ENCODE data around the gene SGTB.

The SGTB gene
- 136 to 184 reads per million in 2 donors for total RNA-seq

GRCh38 chr5:65721720-65722574 is at the start of gene SGTB, which contains the start of gene NLN:
SGTB (minus strand) TSS chr5:65722109; CDS start chr5:65720807, 1,302 bp downstream.
NLN (plus strand) TSS chr5:65722205; CDS start chr5:65722374, 169 bp downstream.
- peak; percentile 66 to 81 (median 77) for DNase-seq

GRCh38 chr5:65771266-65771665 is 49.4 kb upstream of the SGTB start:
- no peak for DNase-seq

DNA sequence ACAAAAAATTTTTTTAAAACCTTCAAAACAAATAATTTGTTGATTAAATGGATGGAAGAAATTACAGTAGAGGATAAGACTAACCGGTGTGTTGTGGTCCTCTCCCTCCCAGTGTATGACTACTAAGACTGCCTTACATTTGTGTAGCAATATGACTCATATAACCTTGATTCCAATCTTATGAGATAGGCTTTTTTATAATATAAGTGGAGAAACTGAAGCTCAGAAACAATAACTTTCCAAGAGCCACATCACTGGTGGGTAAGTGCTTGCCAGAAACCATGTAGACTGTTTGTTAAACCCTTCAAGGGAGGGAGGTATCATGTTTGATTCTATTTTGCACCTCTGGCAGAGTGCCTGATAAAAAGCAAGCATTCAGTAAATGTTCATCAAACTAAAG is 47.6 kb upstream of the SGTB start:
- peak in 1 of 5 experiments; percentile 51 for DNase-seq

DNA sequence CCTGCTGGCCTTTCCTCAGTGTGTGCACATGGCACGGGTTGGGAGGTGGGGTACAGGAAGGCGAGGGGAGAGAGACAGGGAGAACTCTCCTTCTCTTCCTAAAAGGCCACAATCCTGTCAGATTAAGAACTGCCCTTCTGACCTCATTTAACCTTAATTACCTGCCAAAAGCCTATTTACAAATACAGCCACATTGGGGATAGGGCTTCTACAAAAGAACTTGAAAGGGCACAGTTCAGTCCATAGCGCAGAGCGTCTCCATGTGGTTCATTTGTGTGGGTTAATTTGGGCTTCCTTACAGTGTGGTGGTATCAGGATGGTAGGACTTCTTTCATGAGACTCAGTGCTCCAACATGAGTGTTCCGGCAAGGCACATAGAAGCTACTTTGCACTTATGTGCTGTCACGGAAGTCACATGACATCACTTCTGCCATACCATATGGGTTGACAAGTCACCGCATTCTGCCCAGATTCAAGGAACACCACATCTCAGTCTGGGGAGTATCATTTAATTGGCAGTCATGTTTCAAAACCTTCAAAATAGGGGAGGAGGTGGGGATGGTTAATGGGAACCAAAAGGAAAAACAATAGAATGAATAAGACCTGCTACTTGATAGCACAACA is 46.9 kb upstream of the SGTB start:
- no peak for DNase-seq

DNA sequence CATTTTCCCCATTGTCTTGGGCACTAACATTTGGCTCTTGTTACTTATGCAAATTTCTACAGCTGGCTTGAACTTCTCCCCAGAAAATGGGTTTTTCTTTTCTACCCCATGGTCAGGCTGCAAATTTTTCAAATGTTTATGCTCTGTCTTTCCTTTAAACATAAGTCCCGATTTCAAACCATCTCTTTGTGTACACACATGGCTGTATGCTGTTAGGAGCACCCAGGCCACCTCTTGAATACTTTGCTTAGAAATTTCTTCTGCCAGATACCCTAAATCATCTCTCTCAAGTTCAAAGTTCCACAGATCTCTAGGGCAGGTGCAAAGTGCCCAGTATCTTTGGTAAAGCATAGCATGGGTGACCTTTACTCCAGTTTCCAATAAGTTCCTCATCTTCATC is 45.7 kb upstream of the SGTB start:
- DNase-seq: no peak

DNA sequence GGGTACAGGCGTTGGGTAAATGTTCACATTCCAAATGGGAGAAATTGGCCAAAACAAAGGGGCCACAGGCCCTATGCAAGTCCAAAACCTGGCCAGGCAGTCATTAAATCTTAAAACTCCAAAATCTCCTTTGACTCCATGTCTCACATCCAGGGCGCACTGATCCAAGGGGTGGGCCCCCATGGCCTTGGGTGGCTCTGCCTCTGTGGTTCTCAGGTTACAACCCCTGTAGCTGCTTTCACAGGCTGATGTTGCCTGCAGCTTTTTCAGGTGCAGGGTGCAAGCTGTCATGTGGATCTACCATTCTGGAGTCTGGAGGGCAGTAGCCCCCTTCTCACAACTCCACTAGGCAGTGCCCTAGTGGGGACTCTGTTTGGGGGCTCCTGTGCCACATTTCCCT is 44.9 kb upstream of the SGTB start:
- no peak for DNase-seq

GRCh38 chr5:65766175-65766574 is 44.3 kb upstream of the SGTB start:
- DNase-seq: peak in 1 of 5 experiments; percentile 44

GRCh38 chr5:65765582-65765981 is 43.7 kb upstream of the SGTB start:
- DNase-seq: no peak

- DNase-seq: no peak
These were observed 40.3 kb upstream of the SGTB start for GRCh38 chr5:65762234-65762633.

DNA sequence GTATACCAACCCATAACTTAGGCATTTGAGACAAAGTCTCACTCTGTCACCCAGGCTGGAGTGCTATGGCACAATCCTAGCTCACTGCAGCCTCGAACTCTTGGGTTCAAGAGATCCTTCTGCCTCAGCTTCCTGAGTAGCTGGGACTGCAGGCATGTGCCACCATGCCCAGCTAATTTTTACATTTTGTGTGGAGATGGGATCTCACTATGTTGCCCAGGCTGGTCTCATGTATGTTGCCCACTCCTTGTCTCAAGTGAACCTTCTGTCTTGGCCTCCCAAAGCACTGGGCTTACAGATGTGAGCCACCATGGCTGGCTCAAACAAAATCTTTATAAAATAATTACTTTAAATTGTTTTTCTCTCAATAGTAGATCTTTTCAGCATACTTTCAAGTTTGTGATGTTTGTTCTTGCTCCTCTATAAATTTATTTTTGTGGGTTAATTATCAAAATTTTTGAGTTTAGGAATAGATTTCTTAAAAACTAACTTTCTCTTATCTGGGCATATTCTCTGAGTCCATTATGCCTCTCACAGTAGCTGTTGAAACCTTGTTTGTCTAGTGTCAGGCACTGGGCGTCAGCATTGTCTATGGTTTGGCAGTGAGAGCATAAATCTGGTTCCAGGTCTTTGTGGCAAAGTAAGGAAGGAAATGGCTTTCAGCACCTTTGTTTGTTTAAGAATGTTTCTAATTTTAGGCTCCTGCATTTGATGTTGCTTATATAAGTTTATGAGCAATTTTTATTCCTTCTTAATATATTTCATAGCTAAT is 38.8 kb upstream of the SGTB start:
- peak in 3 of 5 experiments; percentile 29 to 84 (median 40) for DNase-seq

DNA sequence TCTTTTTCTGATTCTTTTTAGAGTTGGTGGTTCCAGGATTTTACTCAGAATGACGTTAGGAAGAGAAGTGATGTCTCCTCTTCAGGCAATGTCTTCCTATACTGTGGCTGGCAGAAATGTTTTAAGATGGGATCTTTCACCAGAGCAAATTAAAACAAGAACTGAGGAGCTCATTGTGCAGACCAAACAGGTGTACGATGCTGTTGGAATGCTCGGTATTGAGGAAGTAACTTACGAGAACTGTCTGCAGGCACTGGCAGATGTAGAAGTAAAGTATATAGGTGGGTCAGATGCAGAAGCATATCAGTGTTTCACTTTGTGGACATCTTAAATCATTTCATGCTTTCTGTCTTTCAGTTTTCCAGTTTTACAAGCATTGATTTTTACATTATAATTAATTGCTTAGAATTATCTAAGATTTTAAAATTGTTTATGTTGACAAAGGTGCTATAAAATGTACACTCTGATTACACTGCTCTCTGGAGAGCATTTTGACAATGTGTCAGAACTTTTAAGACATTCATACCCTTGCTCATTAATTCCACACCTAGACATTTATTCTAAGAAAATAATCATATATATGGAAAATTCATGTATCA is 36.7 kb upstream of the SGTB start:
- no peak for DNase-seq

GRCh38 chr5:65753189-65753588 is 31.3 kb upstream of the SGTB start:
- no peak for DNase-seq

DNA sequence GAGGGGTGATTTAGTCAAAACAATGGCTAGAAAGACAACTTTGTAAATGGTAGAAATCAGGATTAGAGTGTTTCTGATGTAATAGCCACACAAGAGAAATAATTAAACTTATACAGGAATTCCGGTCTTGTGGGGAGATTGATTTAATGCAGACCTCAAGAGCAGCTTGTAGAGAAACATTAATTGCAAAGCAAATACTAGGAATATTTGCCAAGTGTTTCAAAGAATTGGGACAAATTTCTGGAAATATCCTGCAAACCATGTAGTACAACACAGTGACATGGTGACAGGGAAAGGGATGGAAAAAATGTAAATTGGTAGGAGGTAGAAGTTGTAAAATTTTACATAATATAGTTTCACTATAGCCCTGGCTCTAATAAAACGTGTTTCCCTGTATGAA is 29.0 kb upstream of the SGTB start:
- no peak for DNase-seq

DNA sequence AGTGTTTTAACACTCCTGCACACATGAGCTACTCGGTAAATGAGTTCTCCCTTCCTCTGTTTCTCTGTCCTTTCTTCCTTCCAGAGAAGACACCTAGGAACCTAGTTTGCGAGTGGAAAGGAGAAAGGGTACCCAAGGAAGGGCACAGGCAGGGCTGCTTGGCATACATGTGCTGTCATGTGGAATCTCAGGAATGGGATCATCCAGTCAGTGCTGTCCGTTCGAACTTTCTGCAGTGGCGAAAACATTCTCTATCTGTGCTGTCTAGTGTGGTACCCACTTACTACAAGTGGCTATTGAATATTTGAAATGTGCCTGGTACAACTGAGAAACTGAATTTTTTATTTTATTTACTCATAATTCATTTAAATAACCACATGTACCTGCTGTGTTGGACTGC is 28.0 kb upstream of the SGTB start:
- DNase-seq: no peak

- no peak for DNase-seq
These were observed 27.4 kb upstream of the SGTB start for GRCh38 chr5:65749221-65749844.

GRCh38 chr5:65742565-65743231 is 20.8 kb upstream of the SGTB start:
- DNase-seq: peak in 1 of 5 experiments; percentile 84

GRCh38 chr5:65739162-65739561 is 17.3 kb upstream of the SGTB start:
- DNase-seq: no peak

DNA sequence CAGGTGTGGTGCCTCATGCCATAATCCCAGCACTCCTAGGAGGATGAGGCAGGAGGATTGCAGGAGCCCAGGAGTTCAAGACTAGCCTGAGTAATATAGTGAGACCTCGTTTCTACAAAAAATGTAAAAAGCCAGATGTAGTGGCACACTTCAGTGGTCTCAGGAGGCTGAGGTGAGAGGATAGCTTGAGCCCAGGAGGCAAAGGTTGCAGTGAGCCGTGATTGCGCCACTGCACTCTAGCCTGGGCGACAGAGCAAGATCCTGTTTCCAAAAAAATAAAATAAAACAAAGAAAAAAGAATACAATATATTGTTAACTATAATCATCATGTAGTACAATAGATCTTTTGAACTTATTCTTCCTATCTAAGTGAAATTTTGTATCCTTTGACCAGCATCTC is 16.4 kb upstream of the SGTB start:
- no peak for DNase-seq

DNA sequence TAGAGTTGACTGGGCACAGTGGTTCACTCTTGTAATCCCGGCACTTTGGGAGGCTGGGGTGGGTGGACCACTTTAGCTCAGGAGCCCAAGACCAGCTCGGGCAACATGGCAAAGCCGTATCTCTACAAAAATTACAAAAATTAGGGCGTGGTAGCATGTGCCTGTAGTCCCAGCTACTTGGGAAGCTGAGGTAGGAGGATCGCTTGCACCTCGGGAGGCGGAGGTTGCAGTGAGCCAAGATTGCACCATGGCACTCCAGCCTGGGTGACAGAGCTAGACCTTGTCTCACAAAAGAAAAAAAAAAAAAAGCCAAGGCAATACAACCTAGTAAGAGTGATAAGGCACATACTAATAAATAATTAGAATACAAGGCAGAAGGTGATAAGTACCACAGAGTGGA is 15.9 kb upstream of the SGTB start:
- no peak for DNase-seq

- no peak for DNase-seq
These were observed 14.1 kb upstream of the SGTB start for GRCh38 chr5:65736011-65736410.

- DNase-seq: no peak
These were observed 13.0 kb upstream of the SGTB start for GRCh38 chr5:65734921-65735320.
